Gastrocnemius medialis (tissue), 4 donors: Measurements from ENCODE around the gene ZNF263. TPM values are rescaled to one million over a fixed set of nuclear protein-coding genes. Genes with fewer than 3 reads are reported as not detected.

Source experiments
- ATAC-seq, 2 donors: fragments of 150-250 bp; one replicate each; pipeline ENCODE4 v1.9.1; 2016
- DNase-seq, 2 donors: peaks; one replicate each; pipeline ENCODE4 v3.0.0-alpha.2; 2019
- H3K27ac ChIP-seq, 4 donors: fragments of 200-600 bp; sonication (generic); 1 replicate in 1 of 4; 2 replicates in 3 of 4; pipeline ENCODE4 v1.5.1; 2016 to 2018; ENCODE audit warnings: mild to moderate bottlenecking in 2 of 4, moderate library complexity in 1 of 4
- H3K27me3 ChIP-seq, 3 donors: fragments of 200-600 bp; sonication (generic) in 2 of 3; 1 replicate in 1 of 3; 2 replicates in 2 of 3; pipeline versions ENCODE4 v1.5.1 to v1.6.0; 2016 to 2019; ENCODE audit warnings: mild to moderate bottlenecking in 1 of 3, moderate library complexity in 1 of 3
- H3K36me3 ChIP-seq, 2 donors: fragments of 200-600 bp; sonication (generic) in 1 of 2; one replicate each; pipeline ENCODE4 v1.5.1; 2017 to 2018
- H3K4me1 ChIP-seq, 2 donors: fragments of 200-600 bp; sonication (generic) in 1 of 2; one replicate each; pipeline ENCODE4 v1.5.1; 2016 to 2017; ENCODE audit warnings: mild to moderate bottlenecking in 2 of 2
- H3K4me3 ChIP-seq, 4 donors: fragments of 200-600 bp; sonication (generic) in 3 of 4; 1 replicate in 1 of 4; 2 replicates in 3 of 4; pipeline ENCODE4 v1.5.1; 2016 to 2019; ENCODE audit warnings: mild to moderate bottlenecking in 2 of 4
- H3K9me3 ChIP-seq, 3 donors: fragments of 200-600 bp; sonication (generic) in 2 of 3; 1 replicate in 1 of 3; 2 replicates in 2 of 3; pipeline ENCODE4 v1.5.1; 2016 to 2019
- POLR2A ChIP-seq, 2 donors: fragments of 450-650 bp; IDR thresholded peaks; one replicate each; pipeline ENCODE4 v1.6.1; 2017; ENCODE audit warnings: antibody characterized with exemption in 2 of 2, mild to moderate bottlenecking in 2 of 2, moderate library complexity in 2 of 2
- in situ Hi-C, 4 donors: fragments of 200-750 bp; cut with MboI; loops; one replicate each; pipeline versions ENCODE4 v1.15.0 to v1.8.0; 2017; ENCODE audit warnings: low sequenced_read_pairs in 4 of 4
- intact Hi-C: fragments of 100-400 bp; cut with DNase I; formaldehyde crosslinking; loops from one replicate; pipeline ENCODE4 v1.15.1; 2023; ENCODE audit warnings: low total_unique reads
- total RNA-seq, 4 donors: library from RNA; depleted of rRNA; stranded (reverse); fragments of >200 nt; gene quantifications; one replicate each; pipeline versions ENCODE4 v1.1.0 to v1.2.3, GENCODE V29; 2016
- TF ChIP-seq, protein P1 (sequence below), 5 experiments: fragments of 450-650 bp in 3 of 5; fragments of 200-600 bp in 2 of 5; sonication (generic) in 2 of 5; IDR thresholded peaks in 4 of 5; conservative IDR thresholded peaks in 1 of 5; 1 replicate in 4 of 5; 2 replicates in 1 of 5; pipeline ENCODE4 v1.5.1; 2016 to 2019; ENCODE audit warnings: antibody characterized with exemption in 5 of 5, mild to moderate bottlenecking in 3 of 5, moderate library complexity in 3 of 5

The ZNF263 gene
- total RNA-seq, 4 donors from 2014 or later = 13.5 to 18.5 (median 15.5) TPM

- no peaks in the 10 kb centered on the region for H3K36me3 ChIP-seq
- DNase-seq (peak; percentile 8 to 21), ATAC-seq (no peak)
- in situ Hi-C loops = no loop called here
- TF ChIP-seq POLR2A (IDR thresholded peaks at IDR 0.05) = no peak
- TF ChIP-seq, protein P1, sequence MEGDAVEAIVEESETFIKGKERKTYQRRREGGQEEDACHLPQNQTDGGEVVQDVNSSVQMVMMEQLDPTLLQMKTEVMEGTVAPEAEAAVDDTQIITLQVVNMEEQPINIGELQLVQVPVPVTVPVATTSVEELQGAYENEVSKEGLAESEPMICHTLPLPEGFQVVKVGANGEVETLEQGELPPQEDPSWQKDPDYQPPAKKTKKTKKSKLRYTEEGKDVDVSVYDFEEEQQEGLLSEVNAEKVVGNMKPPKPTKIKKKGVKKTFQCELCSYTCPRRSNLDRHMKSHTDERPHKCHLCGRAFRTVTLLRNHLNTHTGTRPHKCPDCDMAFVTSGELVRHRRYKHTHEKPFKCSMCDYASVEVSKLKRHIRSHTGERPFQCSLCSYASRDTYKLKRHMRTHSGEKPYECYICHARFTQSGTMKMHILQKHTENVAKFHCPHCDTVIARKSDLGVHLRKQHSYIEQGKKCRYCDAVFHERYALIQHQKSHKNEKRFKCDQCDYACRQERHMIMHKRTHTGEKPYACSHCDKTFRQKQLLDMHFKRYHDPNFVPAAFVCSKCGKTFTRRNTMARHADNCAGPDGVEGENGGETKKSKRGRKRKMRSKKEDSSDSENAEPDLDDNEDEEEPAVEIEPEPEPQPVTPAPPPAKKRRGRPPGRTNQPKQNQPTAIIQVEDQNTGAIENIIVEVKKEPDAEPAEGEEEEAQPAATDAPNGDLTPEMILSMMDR (IDR thresholded peaks at IDR 0.05 in 4 of 5, conservative IDR thresholded peaks at IDR 0.05 in 1 of 5) = no peak
- H3K9me3 ChIP-seq = no peaks in the 10 kb centered on the region
- H3K27ac ChIP-seq = no peak within 1 kb of the TSS
- peaks cover 0 to 10% (median 7%) of the 10 kb centered on the region in 3 donors for H3K27me3 ChIP-seq
- no peaks in the 10 kb centered on the region for H3K4me1 ChIP-seq
- peak within 1 kb of the TSS in 1 of 4 donors; percentile 16 for H3K4me3 ChIP-seq
- intact Hi-C loops = no loop called here
These were observed 27.0 kb upstream of the ZNF263 start, which contains the start of gene MEFV for GRCh38 chr16:3256146-3256865. Gene MEFV (minus strand): TSS chr16:3256633. CDS start chr16:3256587, 46 bp downstream.

GRCh38 chr16:3256866-3257465 is 26.3 kb upstream of the ZNF263 start:
- DNase-seq (no peak), ATAC-seq (no peak)
- in situ Hi-C loops = no loop called here
- no peak overlapping the region for H3K27ac ChIP-seq
- H3K4me1 ChIP-seq = no peaks in the 10 kb centered on the region
- TF ChIP-seq, protein P1 (IDR thresholded peaks at IDR 0.05 in 4 of 5, conservative IDR thresholded peaks at IDR 0.05 in 1 of 5) = no peak
- no peak for TF ChIP-seq POLR2A (IDR thresholded peaks at IDR 0.05)
- intact Hi-C loops = no loop called here
- no peaks in the 10 kb centered on the region for H3K9me3 ChIP-seq
- H3K36me3 ChIP-seq = no peaks in the 10 kb centered on the region
- no peak overlapping the region for H3K4me3 ChIP-seq
- peaks cover 0 to 10% (median 7%) of the 10 kb centered on the region in 3 donors for H3K27me3 ChIP-seq

- Histone ChIP-seq H3K36me3 (no peaks in the 10 kb centered on the region), H3K9me3 (no peaks in the 10 kb centered on the region), H3K4me1 (peaks cover 0 to 3% of the 10 kb centered on the region in 2 donors), H3K4me3 (no peak overlapping the region), H3K27me3 (peaks cover 0 to 10% (median 7%) of the 10 kb centered on the region in 3 donors), H3K27ac (no peak overlapping the region)
- DNase-seq (no peak), ATAC-seq (no peak)
- intact Hi-C loops (no loop called here), in situ Hi-C loops (no loop called here)
- TF ChIP-seq, protein P1 (IDR thresholded peaks at IDR 0.05 in 4 of 5, conservative IDR thresholded peaks at IDR 0.05 in 1 of 5) = no peak
- no peak for TF ChIP-seq POLR2A (IDR thresholded peaks at IDR 0.05)
These were observed 23.5 kb upstream of the ZNF263 start for GRCh38 chr16:3259836-3260235.

DNA sequence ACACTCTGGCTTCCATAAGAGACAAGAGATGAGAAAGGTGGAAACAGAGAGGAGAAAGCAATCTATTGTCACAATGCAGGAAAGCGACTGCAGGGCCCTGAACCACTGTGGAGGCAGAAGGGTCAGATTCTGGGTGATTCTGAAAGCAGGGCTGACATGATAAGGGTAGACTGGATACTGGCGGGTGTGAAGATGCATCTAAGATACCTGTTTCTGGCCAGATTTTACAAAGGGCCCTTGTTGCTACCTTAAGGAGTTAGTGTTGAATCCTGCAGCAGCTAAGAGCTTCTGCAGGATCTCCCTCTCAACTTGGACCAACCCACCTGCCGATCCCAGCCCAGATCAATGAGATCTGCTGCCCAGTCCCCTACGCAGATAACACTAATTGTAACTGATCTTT is 20.8 kb upstream of the ZNF263 start:
- no peaks in the 10 kb centered on the region for H3K27me3 ChIP-seq
- in situ Hi-C loops = no loop called here
- peaks cover 0 to 5% of the 10 kb centered on the region in 2 donors for H3K4me1 ChIP-seq
- intact Hi-C loops = no loop called here
- ATAC-seq (no peak), DNase-seq (no peak)
- no peak for TF ChIP-seq POLR2A (IDR thresholded peaks at IDR 0.05)
- no peaks in the 10 kb centered on the region for H3K9me3 ChIP-seq
- H3K4me3 ChIP-seq = no peak overlapping the region
- H3K27ac ChIP-seq = no peak overlapping the region
- H3K36me3 ChIP-seq = peaks cover 0 to 23% of the 10 kb centered on the region in 2 donors
